KBM-7 (cell line): ENCODE data around the gene ACER3.
"Not testable (repeated sequence)": the region's sequence is repeated elsewhere in the genome, so short reads cannot be mapped to it uniquely, and the experiment has no call there.

Experiments used
- DNase-seq: peaks from one replicate; pipeline ENCODE4 v3.0.0-alpha.2; 2015
- in situ Hi-C: fragments of 300-500 bp; cut with MboI; formaldehyde crosslinking; loops from 2 replicates; pipeline ENCODE4 v1.14.3; 2020; ENCODE audit warnings: low sequenced_read_pairs, low pct_unique_long_range_greater_than_20kb, mixed read lengths

ACER3 gene

GRCh38 chr11:76860539-76861475 lies at the start of gene ACER3:
TSS of gene ACER3 (plus strand) at chr11:76860918. CDS start at chr11:76860977, 59 bp downstream.
- peak; percentile 90 for DNase-seq
- in situ Hi-C loops = no loop called here

- in situ Hi-C loops = no loop called here
- DNase-seq = no peak
These were observed 49.5 kb upstream of the ACER3 start for GRCh38 chr11:76811259-76811658.

GRCh38 chr11:76814414-76814813 lies 46.3 kb upstream of the ACER3 start:
- in situ Hi-C loops = no loop called here
- no peak for DNase-seq

- in situ Hi-C loops, DNase-seq: not testable (repeated sequence)
These were observed 45.0 kb upstream of the ACER3 start for GRCh38 chr11:76815678-76816077.

- no peak for DNase-seq
- in situ Hi-C loops = no loop called here
These were observed 40.5 kb upstream of the ACER3 start for GRCh38 chr11:76820184-76820566.

DNA sequence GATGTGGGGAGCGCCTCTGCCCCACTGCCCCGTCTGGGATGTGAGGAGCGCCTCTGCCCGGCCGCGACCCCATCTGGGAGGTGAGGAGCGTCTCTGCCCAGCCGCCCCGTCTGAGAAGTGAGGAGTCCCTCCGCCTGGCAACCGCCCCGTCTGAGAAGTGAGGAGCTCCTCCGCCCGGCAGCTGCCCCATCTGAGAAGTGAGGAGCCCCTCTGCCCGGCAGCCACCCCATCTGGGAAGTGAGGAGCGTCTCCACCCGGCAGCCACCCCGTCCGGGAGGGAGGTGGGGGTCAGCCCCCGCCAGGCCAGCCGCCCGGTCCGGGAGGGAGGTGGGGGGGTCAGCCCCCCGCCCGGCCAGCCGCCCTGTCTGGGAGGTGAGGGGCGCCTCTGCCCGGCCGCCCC lies 39.3 kb upstream of the ACER3 start:
- in situ Hi-C loops, DNase-seq: not testable (repeated sequence)

- no peak for DNase-seq
- in situ Hi-C loops = no loop called here
These were observed 38.3 kb upstream of the ACER3 start for GRCh38 chr11:76822406-76822805.

GRCh38 chr11:76823481-76824028 lies 37.2 kb upstream of the ACER3 start:
- peak; percentile 66 for DNase-seq
- in situ Hi-C loops = no loop called here

GRCh38 chr11:76824083-76824939 lies 36.4 kb upstream of the ACER3 start:
- peak; percentile 70 for DNase-seq
- in situ Hi-C loops = no loop called here

DNA sequence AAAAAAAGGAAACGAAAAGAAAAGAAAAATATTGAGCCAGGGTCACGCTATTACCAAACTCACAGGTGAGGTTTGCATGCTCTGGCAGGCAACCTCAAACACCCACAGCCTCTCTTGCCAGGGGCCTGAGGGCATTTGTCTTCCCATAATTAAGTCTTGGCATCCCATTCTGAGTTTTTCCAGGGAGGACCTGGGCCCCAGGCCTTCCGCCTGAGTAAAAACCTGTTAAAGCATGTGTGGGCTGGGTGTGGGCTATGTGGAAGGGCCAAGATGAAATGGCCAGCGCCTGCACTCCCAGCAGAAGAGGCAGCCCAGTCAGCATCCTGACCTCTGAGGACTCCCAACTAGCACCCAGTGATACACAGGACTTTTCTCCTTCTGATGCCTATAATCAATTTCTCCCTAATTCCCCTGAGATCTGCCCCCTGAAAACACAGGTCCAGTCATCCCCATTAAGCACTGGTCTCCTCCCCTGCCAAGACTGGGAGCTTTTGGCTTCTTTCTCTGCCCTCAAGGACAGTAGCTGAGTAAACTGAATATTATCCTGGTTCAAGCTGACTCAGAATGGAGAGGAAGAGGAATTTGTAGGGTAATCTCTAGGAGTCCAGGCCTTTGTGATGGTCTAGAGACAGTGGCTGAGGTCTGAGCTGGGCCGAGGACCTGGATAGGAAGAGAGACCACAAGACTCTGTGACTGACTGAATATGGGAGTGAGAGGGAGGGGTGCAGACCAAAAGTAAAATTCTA lies 35.6 kb upstream of the ACER3 start:
- no peak for DNase-seq
- in situ Hi-C loops = no loop called here

GRCh38 chr11:76825726-76826396 lies 34.9 kb upstream of the ACER3 start:
- no peak for DNase-seq

GRCh38 chr11:76826508-76826907 lies 34.2 kb upstream of the ACER3 start:
- in situ Hi-C loops, DNase-seq: not testable (repeated sequence)

More at GRCh38 chr11:76825726-76826396, 34.9 kb upstream of the ACER3 start:
- in situ Hi-C loops = no loop called here

GRCh38 chr11:76827005-76827404 lies 33.7 kb upstream of the ACER3 start:
- in situ Hi-C loops = not testable (repeated sequence)

DNA sequence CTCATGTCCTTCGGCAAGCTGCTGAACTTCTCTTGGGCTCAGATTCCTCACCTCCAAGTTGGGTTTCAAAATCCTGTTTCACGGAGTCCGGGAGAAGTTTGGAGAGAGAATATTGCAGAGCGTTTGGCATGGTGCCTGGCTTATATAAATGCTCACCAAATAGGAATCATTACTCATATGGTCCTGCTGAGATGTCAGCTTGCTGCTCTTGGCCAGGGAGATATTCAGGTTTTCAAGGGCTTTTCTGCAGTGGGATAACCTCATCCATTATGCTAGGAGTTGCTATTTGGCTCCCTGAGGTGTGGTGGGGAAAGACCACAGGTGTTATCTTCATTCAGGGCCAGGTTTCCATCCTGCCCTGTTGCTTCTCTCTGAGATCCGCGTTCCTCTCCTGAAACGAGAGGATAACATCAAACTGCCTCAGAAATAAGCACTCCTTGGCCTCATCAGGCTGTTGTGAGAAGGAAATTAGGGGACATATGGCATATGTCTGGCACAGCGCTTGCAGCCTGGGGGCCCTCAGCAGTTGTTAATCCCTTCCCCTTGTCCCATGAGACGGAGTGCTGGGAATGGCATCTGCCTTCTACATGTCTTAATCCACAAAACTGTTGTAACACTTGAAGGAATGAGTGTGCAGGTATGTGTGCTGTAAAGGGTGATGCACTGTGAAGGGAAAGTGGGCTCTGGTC lies 29.9 kb upstream of the ACER3 start:
- in situ Hi-C loops = no loop called here
- no peak for DNase-seq

More at GRCh38 chr11:76827005-76827404, 33.7 kb upstream of the ACER3 start:
- not testable (repeated sequence) for DNase-seq

GRCh38 chr11:76831686-76832310 lies 28.9 kb upstream of the ACER3 start:
- in situ Hi-C loops = no loop called here
- no peak for DNase-seq

DNA sequence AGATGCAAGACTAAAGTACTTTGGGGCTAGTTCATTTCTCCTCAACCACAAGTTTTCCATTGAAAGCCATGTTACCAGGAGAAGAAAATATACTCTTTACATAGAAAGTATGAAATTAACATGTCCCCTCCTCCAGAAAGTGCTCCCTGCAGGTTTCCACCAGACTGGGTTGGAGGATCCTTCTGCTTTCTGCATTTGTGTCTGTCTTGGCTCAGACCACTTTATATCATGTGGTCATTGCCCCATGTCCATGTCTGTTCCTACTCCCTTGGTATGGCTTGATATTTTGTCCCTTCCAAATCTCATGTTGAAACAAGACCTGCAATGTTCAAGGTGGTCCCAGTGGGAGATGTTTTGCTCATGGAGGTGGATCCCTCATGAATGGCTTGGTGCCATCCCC lies 28.4 kb upstream of the ACER3 start:
- DNase-seq = no peak
- in situ Hi-C loops = no loop called here

- DNase-seq = no peak
- in situ Hi-C loops = no loop called here
These were observed 26.6 kb upstream of the ACER3 start for GRCh38 chr11:76834151-76834550.
